ENCODE results near the gene STAT5B. TPM values are rescaled to one million over a fixed set of nuclear protein-coding genes. Genes with fewer than 3 reads are reported as not detected.

The STAT5B gene
- total and polyA plus RNA-seq, 2 of the 13 experiments (the other 11 are each of a cell fraction or from before 2014, with no cell fraction given): 21.0 to 42.8 TPM

DNA sequence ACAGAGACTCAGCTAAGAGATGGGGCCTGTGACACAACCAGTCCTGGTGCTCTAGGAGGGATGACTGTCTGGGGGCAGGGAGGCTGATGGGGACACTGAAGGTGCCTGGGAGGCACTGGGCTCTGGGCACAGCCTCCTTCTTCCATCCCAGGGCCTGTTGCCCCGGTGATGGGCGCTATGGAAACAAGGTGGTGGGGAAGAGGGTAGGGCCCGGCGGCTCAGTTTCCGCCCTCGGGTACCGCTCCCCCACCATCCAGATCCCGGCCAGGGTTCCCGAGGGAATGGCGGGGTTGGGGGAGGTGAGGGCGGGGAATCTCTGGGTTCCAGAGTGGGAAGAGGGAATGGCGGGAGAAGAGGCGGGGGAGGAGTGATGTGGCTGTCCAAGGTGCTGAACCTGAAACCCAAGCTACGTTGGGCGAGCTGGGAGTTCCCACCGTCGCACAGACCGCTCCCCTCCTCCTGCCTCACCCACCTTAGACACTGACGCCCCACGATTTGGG is 96.2 kb downstream of the STAT5B start (continued):
- TF ChIP-seq, protein P1, sequence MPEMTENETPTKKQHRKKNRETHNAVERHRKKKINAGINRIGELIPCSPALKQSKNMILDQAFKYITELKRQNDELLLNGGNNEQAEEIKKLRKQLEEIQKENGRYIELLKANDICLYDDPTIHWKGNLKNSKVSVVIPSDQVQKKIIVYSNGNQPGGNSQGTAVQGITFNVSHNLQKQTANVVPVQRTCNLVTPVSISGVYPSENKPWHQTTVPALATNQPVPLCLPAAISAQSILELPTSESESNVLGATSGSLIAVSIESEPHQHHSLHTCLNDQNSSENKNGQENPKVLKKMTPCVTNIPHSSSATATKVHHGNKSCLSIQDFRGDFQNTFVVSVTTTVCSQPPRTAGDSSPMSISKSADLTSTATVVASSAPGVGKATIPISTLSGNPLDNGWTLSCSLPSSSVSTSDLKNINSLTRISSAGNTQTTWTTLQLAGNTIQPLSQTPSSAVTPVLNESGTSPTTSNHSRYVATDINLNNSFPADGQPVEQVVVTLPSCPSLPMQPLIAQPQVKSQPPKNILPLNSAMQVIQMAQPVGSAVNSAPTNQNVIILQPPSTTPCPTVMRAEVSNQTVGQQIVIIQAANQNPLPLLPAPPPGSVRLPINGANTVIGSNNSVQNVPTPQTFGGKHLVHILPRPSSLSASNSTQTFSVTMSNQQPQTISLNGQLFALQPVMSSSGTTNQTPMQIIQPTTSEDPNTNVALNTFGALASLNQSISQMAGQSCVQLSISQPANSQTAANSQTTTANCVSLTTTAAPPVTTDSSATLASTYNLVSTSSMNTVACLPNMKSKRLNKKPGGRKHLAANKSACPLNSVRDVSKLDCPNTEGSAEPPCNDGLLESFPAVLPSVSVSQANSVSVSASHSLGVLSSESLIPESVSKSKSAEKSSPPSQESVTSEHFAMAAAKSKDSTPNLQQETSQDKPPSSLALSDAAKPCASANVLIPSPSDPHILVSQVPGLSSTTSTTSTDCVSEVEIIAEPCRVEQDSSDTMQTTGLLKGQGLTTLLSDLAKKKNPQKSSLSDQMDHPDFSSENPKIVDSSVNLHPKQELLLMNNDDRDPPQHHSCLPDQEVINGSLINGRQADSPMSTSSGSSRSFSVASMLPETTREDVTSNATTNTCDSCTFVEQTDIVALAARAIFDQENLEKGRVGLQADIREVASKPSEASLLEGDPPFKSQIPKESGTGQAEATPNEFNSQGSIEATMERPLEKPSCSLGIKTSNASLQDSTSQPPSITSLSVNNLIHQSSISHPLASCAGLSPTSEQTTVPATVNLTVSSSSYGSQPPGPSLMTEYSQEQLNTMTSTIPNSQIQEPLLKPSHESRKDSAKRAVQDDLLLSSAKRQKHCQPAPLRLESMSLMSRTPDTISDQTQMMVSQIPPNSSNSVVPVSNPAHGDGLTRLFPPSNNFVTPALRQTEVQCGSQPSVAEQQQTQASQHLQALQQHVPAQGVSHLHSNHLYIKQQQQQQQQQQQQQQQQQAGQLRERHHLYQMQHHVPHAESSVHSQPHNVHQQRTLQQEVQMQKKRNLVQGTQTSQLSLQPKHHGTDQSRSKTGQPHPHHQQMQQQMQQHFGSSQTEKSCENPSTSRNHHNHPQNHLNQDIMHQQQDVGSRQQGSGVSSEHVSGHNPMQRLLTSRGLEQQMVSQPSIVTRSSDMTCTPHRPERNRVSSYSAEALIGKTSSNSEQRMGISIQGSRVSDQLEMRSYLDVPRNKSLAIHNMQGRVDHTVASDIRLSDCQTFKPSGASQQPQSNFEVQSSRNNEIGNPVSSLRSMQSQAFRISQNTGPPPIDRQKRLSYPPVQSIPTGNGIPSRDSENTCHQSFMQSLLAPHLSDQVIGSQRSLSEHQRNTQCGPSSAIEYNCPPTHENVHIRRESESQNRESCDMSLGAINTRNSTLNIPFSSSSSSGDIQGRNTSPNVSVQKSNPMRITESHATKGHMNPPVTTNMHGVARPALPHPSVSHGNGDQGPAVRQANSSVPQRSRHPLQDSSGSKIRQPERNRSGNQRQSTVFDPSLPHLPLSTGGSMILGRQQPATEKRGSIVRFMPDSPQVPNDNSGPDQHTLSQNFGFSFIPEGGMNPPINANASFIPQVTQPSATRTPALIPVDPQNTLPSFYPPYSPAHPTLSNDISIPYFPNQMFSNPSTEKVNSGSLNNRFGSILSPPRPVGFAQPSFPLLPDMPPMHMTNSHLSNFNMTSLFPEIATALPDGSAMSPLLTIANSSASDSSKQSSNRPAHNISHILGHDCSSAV (CRISPR knock-in tag; IDR thresholded peaks at IDR 0.05; ENCODE audit: borderline replicate concordance): no peak
- TF ChIP-seq, protein P2, sequence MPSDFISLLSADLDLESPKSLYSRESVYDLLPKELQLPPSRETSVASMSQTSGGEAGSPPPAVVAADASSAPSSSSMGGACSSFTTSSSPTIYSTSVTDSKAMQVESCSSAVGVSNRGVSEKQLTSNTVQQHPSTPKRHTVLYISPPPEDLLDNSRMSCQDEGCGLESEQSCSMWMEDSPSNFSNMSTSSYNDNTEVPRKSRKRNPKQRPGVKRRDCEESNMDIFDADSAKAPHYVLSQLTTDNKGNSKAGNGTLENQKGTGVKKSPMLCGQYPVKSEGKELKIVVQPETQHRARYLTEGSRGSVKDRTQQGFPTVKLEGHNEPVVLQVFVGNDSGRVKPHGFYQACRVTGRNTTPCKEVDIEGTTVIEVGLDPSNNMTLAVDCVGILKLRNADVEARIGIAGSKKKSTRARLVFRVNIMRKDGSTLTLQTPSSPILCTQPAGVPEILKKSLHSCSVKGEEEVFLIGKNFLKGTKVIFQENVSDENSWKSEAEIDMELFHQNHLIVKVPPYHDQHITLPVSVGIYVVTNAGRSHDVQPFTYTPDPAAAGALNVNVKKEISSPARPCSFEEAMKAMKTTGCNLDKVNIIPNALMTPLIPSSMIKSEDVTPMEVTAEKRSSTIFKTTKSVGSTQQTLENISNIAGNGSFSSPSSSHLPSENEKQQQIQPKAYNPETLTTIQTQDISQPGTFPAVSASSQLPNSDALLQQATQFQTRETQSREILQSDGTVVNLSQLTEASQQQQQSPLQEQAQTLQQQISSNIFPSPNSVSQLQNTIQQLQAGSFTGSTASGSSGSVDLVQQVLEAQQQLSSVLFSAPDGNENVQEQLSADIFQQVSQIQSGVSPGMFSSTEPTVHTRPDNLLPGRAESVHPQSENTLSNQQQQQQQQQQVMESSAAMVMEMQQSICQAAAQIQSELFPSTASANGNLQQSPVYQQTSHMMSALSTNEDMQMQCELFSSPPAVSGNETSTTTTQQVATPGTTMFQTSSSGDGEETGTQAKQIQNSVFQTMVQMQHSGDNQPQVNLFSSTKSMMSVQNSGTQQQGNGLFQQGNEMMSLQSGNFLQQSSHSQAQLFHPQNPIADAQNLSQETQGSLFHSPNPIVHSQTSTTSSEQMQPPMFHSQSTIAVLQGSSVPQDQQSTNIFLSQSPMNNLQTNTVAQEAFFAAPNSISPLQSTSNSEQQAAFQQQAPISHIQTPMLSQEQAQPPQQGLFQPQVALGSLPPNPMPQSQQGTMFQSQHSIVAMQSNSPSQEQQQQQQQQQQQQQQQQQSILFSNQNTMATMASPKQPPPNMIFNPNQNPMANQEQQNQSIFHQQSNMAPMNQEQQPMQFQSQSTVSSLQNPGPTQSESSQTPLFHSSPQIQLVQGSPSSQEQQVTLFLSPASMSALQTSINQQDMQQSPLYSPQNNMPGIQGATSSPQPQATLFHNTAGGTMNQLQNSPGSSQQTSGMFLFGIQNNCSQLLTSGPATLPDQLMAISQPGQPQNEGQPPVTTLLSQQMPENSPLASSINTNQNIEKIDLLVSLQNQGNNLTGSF (CRISPR knock-in tag; IDR thresholded peaks at IDR 0.05): peak; percentile 94
- TF ChIP-seq AGO1 (IDR thresholded peaks at IDR 0.05; ENCODE audit: low read depth, low read length, poor library complexity, severe bottlenecking): no peak
- TF ChIP-seq, protein P3, sequence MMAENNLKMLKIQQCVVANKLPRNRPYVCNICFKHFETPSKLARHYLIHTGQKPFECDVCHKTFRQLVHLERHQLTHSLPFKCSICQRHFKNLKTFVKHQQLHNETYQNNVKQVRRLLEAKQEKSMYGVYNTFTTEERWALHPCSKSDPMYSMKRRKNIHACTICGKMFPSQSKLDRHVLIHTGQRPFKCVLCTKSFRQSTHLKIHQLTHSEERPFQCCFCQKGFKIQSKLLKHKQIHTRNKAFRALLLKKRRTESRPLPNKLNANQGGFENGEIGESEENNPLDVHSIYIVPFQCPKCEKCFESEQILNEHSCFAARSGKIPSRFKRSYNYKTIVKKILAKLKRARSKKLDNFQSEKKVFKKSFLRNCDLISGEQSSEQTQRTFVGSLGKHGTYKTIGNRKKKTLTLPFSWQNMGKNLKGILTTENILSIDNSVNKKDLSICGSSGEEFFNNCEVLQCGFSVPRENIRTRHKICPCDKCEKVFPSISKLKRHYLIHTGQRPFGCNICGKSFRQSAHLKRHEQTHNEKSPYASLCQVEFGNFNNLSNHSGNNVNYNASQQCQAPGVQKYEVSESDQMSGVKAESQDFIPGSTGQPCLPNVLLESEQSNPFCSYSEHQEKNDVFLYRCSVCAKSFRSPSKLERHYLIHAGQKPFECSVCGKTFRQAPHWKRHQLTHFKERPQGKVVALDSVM (CRISPR knock-in tag; IDR thresholded peaks at IDR 0.05): no peak
- no peak for TF ChIP-seq MAFK (conservative IDR thresholded peaks at IDR 0.05 in 1 of 2, IDR thresholded peaks at IDR 0.05 in 1 of 2; ENCODE audit: low read length in 2 of 2)
- 0 out of 2 replicates have a peak, but pooled peaks have one; percentile 47 for TF ChIP-seq ZNF556 (CRISPR knock-in tag; IDR thresholded peaks at IDR 0.05; ENCODE audit: borderline replicate concordance)
- TF ChIP-seq, protein P4, sequence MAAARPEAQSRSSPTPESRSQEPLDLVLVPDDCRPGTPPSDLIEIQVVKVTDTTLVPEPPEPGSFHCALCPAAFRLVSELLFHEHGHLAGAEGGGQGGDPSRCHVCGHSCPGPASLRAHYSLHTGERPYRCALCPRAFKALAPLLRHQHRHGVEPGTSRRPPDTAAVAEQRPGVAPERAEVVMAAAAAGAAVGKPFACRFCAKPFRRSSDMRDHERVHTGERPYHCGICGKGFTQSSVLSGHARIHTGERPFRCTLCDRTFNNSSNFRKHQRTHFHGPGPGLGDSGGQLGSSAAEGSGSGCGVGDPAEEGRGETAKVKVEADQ (CRISPR knock-in tag; IDR thresholded peaks at IDR 0.05; ENCODE audit: borderline replicate concordance): 0 out of 2 replicates have a peak, but pooled peaks have one; percentile 40
- peak; percentile 98 for TF ChIP-seq NFKB2 (CRISPR knock-in tag; IDR thresholded peaks at IDR 0.05; ENCODE audit: borderline replicate concordance)
- TF ChIP-seq, protein P5, sequence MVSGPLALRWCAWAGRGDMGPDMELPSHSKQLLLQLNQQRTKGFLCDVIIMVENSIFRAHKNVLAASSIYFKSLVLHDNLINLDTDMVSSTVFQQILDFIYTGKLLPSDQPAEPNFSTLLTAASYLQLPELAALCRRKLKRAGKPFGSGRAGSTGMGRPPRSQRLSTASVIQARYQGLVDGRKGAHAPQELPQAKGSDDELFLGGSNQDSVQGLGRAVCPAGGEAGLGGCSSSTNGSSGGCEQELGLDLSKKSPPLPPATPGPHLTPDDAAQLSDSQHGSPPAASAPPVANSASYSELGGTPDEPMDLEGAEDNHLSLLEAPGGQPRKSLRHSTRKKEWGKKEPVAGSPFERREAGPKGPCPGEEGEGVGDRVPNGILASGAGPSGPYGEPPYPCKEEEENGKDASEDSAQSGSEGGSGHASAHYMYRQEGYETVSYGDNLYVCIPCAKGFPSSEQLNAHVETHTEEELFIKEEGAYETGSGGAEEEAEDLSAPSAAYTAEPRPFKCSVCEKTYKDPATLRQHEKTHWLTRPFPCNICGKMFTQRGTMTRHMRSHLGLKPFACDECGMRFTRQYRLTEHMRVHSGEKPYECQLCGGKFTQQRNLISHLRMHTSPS (CRISPR knock-in tag; IDR thresholded peaks at IDR 0.05; ENCODE audit: low read depth): no peak
